ENCODE data around the gene ADARB1. TPM values are rescaled to one million over a fixed set of nuclear protein-coding genes. Genes with fewer than 3 reads are reported as not detected.

ADARB1 gene
- total and polyA plus RNA-seq, 2 of the 8 experiments (the other 6 are each of a cell fraction or from before 2014, with no cell fraction given): 4.7 to 14.9 TPM

- no peak for TF ChIP-seq JUND (IDR thresholded peaks at IDR 0.05; ENCODE audit: low read length)
Measured at GRCh38 chr21:45076245-45076711, 1.9 kb downstream of the ADARB1 start (continued).

Data from H1 (cell line).